ENCODE data around the gene SFMBT2.
A peak's percentile ranks its signal among the peaks of the same experiment; 100 is the strongest.

Gene SFMBT2

GRCh38 chr10:7293378-7293920, 117.4 kb downstream of the SFMBT2 start:
- no peak for DNase-seq

GRCh38 chr10:7291487-7292270, 119.2 kb downstream of the SFMBT2 start:
- no peak for DNase-seq

GRCh38 chr10:7288060-7288690, 122.7 kb downstream of the SFMBT2 start:
- no peak for DNase-seq

- no peak for DNase-seq
These were observed 123.5 kb downstream of the SFMBT2 start for GRCh38 chr10:7287377-7287776.

- peak in 1 of 2 experiments; percentile 15 for DNase-seq
These were observed 125.1 kb downstream of the SFMBT2 start for GRCh38 chr10:7285522-7286322.

- no peak for DNase-seq
These were observed 127.6 kb downstream of the SFMBT2 start for GRCh38 chr10:7283246-7283645.

GRCh38 chr10:7282457-7282856, 128.4 kb downstream of the SFMBT2 start:
- DNase-seq: no peak

- peak in 1 of 2 experiments; percentile 22 for DNase-seq
These were observed 129.4 kb downstream of the SFMBT2 start for GRCh38 chr10:7281429-7281828.

- no peak for DNase-seq
These were observed 131.5 kb downstream of the SFMBT2 start for GRCh38 chr10:7279303-7279702.

GRCh38 chr10:7277867-7278266, 133.0 kb downstream of the SFMBT2 start:
- DNase-seq: no peak

- no peak for DNase-seq
These were observed 133.4 kb downstream of the SFMBT2 start for GRCh38 chr10:7277432-7277831.

GRCh38 chr10:7275761-7276440, 134.9 kb downstream of the SFMBT2 start:
- DNase-seq: peak in 1 of 2 experiments; percentile 17

- peak in 1 of 2 experiments; percentile 32 for DNase-seq
These were observed 136.5 kb downstream of the SFMBT2 start for GRCh38 chr10:7274293-7274692.

- DNase-seq: no peak
These were observed 138.8 kb downstream of the SFMBT2 start for GRCh38 chr10:7272008-7272407.

GRCh38 chr10:7269988-7270387, 140.8 kb downstream of the SFMBT2 start:
- DNase-seq: no peak

GRCh38 chr10:7267142-7267541, 143.7 kb downstream of the SFMBT2 start:
- DNase-seq: no peak

- DNase-seq: no peak
These were observed 145.3 kb downstream of the SFMBT2 start for GRCh38 chr10:7265396-7266123.

GRCh38 chr10:7264313-7264756, 146.5 kb downstream of the SFMBT2 start:
- DNase-seq: no peak

GRCh38 chr10:7263616-7264015, 147.2 kb downstream of the SFMBT2 start:
- no peak for DNase-seq

GRCh38 chr10:7261351-7261750, 149.5 kb downstream of the SFMBT2 start:
- no peak for DNase-seq

GRCh38 chr10:7260912-7261311, 149.9 kb downstream of the SFMBT2 start:
- DNase-seq: no peak

GRCh38 chr10:7260412-7260900, 150.4 kb downstream of the SFMBT2 start:
- DNase-seq: peak; percentile 96 to 97
